DMS 273 treated with DMSO at 0.1 percent for 48 hours (cell line): ENCODE results near the gene RNF217.
"Not testable (repeated sequence)": the region's sequence is repeated elsewhere in the genome, so short reads cannot be mapped to it uniquely, and the experiment has no call there.

Experiments used
- DNase-seq: peaks from one replicate; lab custom pipeline; 2025; lab: John Stamatoyannopoulos, UW

Gene RNF217

GRCh38 chr6:124961777-124962638 is at the start of gene RNF217:
Gene RNF217 (plus strand): TSS chr6:124962437. CDS start chr6:124962545, 108 bp downstream.
- no peak for DNase-seq

- no peak for DNase-seq
Measured at GRCh38 chr6:124913056-124913455, 49.2 kb upstream of the RNF217 start.

- DNase-seq: no peak
Measured at GRCh38 chr6:124917769-124918168, 44.5 kb upstream of the RNF217 start.

- DNase-seq: not testable (repeated sequence)
Measured at GRCh38 chr6:124919703-124920102, 42.5 kb upstream of the RNF217 start.

GRCh38 chr6:124924333-124924759 is 37.9 kb upstream of the RNF217 start:
- DNase-seq: no peak

- no peak for DNase-seq
Measured at GRCh38 chr6:124926435-124926834, 35.8 kb upstream of the RNF217 start.

GRCh38 chr6:124927806-124928205 is 34.4 kb upstream of the RNF217 start:
- no peak for DNase-seq

GRCh38 chr6:124928851-124929250 is 33.4 kb upstream of the RNF217 start:
- no peak for DNase-seq

- no peak for DNase-seq
Measured at GRCh38 chr6:124937645-124938044, 24.6 kb upstream of the RNF217 start.

- DNase-seq: no peak
Measured at GRCh38 chr6:124941259-124941658, 21.0 kb upstream of the RNF217 start.

GRCh38 chr6:124943658-124944057 is 18.6 kb upstream of the RNF217 start:
- no peak for DNase-seq

- DNase-seq: no peak
Measured at GRCh38 chr6:124947971-124948451, 14.2 kb upstream of the RNF217 start.

- no peak for DNase-seq
Measured at GRCh38 chr6:124949706-124950105, 12.5 kb upstream of the RNF217 start.

GRCh38 chr6:124953808-124954207 is 8.4 kb upstream of the RNF217 start:
- DNase-seq: no peak

- DNase-seq: no peak
Measured at GRCh38 chr6:124955108-124955856, 7.0 kb upstream of the RNF217 start.

- no peak for DNase-seq
Measured at GRCh38 chr6:124956018-124956417, 6.2 kb upstream of the RNF217 start.

GRCh38 chr6:124958149-124958548 is 4.1 kb upstream of the RNF217 start:
- DNase-seq: no peak

- no peak for DNase-seq
Measured at GRCh38 chr6:124958759-124959354, 3.4 kb upstream of the RNF217 start.

GRCh38 chr6:124960757-124961463 is 1.3 kb upstream of the RNF217 start:
- DNase-seq: no peak

- no peak for DNase-seq
Measured at GRCh38 chr6:124961464-124961776, 817 bp upstream of the RNF217 start.

GRCh38 chr6:124962639-124963415 is 590 bp downstream of the RNF217 start:
- DNase-seq: no peak
